Measurements from ENCODE around the gene NUAK1. TPM values are rescaled to one million over a fixed set of nuclear protein-coding genes. Genes with fewer than 3 reads are reported as not detected.

Gene NUAK1
- total and polyA plus RNA-seq, 2 donors from 2014 or later, result 2.9 to 28.8 TPM

DNA sequence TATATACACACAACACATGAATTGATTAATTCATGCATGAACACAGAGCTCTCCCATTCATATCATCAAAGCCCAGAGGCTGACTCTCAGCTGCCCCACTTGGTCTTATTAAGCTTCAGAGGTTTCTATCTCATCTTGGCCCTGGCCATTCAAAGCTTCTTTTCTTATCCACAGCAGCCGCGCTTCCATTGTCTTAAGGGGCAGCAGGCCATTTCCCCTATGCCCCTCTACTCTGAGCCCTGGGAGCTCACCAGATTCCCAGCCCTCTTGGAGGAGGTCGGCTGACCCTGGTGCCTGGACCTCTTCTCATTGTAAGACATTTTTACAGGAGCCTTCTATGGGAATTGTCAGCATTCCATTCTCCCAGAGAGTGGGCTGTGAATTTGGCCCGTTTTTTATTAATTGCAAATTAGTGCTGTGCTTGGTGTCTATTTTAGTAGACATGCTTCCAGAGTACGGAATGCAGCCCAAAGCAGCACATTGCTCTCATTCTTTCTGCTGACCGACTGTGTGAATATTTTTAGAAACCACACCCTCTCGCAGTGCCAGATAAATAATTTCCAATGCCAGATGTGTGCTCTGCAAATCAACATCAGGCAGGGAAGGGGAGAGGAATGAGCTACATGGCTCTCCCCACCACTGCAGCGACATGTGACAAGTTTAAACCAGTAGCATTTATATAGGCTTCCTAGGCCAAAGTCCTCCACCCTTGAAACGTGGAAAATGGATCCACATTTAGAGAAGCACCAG, 58.5 kb downstream of the NUAK1 start:
- Histone ChIP-seq H3K27me3 (ENCODE audit: control insufficient read depth, insufficient read depth, low read length) (no peaks in the 10 kb centered on the region), H3K9ac (ENCODE audit: low read length in 3 of 3) (no peak overlapping the region), H3K4me1 (ENCODE audit: control insufficient read depth in 2 of 3, insufficient read depth in 2 of 3, low read depth in 1 of 3, low read length in 3 of 3) (peaks cover 6 to 11% (median 7%) of the 10 kb centered on the region in 3 donors), H3K36me3 (ENCODE audit: control insufficient read depth in 2 of 3, insufficient read depth in 3 of 3, low read length in 3 of 3) (peaks cover 0 to 4% (median 0%) of the 10 kb centered on the region in 3 donors), H3K9me3 (ENCODE audit: control insufficient read depth in 2 of 3, insufficient read depth in 1 of 3, low read length in 3 of 3) (no peaks in the 10 kb centered on the region), H3K4me3 (ENCODE audit: low read length in 3 of 3) (no peak overlapping the region), H3K27ac (ENCODE audit: low read depth in 2 of 2, low read length in 2 of 2) (peak overlapping the region; percentile 29 to 68)
- TF ChIP-seq CTCF (IDR thresholded peaks at IDR 0.05; ENCODE audit: borderline replicate concordance, extremely low read depth, insufficient read depth), result no peak
- intact Hi-C loops (cut with DNase I), result no loop called here
- no peak for FAIRE-seq
- peak in 2 of 5 donors; percentile 26 to 74 for DNase-seq

- Histone ChIP-seq H3K4me1 (ENCODE audit: control insufficient read depth in 2 of 3, insufficient read depth in 2 of 3, low read depth in 1 of 3, low read length in 3 of 3) (peaks cover 5 to 17% (median 9%) of the 10 kb centered on the region in 3 donors), H3K36me3 (ENCODE audit: control insufficient read depth in 2 of 3, insufficient read depth in 3 of 3, low read length in 3 of 3) (peaks cover 0 to 4% (median 0%) of the 10 kb centered on the region in 3 donors), H3K27ac (ENCODE audit: low read depth in 2 of 2, low read length in 2 of 2) (peak overlapping the region in 1 of 2 donors; percentile 8), H3K27me3 (ENCODE audit: control insufficient read depth, insufficient read depth, low read length) (no peaks in the 10 kb centered on the region), H3K4me3 (ENCODE audit: low read length in 3 of 3) (no peak overlapping the region), H3K9ac (ENCODE audit: low read length in 3 of 3) (no peak overlapping the region), H3K9me3 (ENCODE audit: control insufficient read depth in 2 of 3, insufficient read depth in 1 of 3, low read length in 3 of 3) (no peaks in the 10 kb centered on the region)
- no peak for TF ChIP-seq CTCF (IDR thresholded peaks at IDR 0.05; ENCODE audit: borderline replicate concordance, extremely low read depth, insufficient read depth)
- no peak for FAIRE-seq
- no peak for DNase-seq
- intact Hi-C loops (cut with DNase I), result no loop called here
Observed at GRCh38 chr12:106079148-106079738, 59.5 kb downstream of the NUAK1 start.

- H3K9me3 ChIP-seq (ENCODE audit: control insufficient read depth in 2 of 3, insufficient read depth in 1 of 3, low read length in 3 of 3), result no peaks in the 10 kb centered on the region
- no peaks in the 10 kb centered on the region for H3K27me3 ChIP-seq (ENCODE audit: control insufficient read depth, insufficient read depth, low read length)
- no peak for FAIRE-seq
- peak in 2 of 5 donors; percentile 44 to 81 for DNase-seq
- no peak overlapping the region for H3K9ac ChIP-seq (ENCODE audit: low read length in 3 of 3)
- peaks cover 0 to 4% (median 0%) of the 10 kb centered on the region in 3 donors for H3K36me3 ChIP-seq (ENCODE audit: control insufficient read depth in 2 of 3, insufficient read depth in 3 of 3, low read length in 3 of 3)
- intact Hi-C loops (cut with DNase I), result no loop called here
- TF ChIP-seq CTCF (IDR thresholded peaks at IDR 0.05; ENCODE audit: borderline replicate concordance, extremely low read depth, insufficient read depth), result no peak
- no peak overlapping the region for H3K27ac ChIP-seq (ENCODE audit: low read depth in 2 of 2, low read length in 2 of 2)
- H3K4me3 ChIP-seq (ENCODE audit: low read length in 3 of 3), result no peak overlapping the region
- H3K4me1 ChIP-seq (ENCODE audit: control insufficient read depth in 2 of 3, insufficient read depth in 2 of 3, low read depth in 1 of 3, low read length in 3 of 3), result peaks cover 4 to 17% (median 10%) of the 10 kb centered on the region in 3 donors
Observed at GRCh38 chr12:106078358-106079010, 60.3 kb downstream of the NUAK1 start.
